HL-60 (cell line): ENCODE measurements around the gene HHAT.

ENCODE experiments used
- CTCF ChIP-seq: IDR thresholded peaks from one replicate; pipeline ENCODE4 v1.5.1; 2011; ENCODE audit warnings: low read length, control low read depth, inconsistent platforms; ENCODE audit not compliant: insufficient read depth
- POLR2AphosphoS5 ChIP-seq: IDR thresholded peaks from 2 replicates; pipeline ENCODE4 v1.6.1; 2012; ENCODE audit warnings: low read depth

- TF ChIP-seq CTCF (no peak), POLR2AphosphoS5 (no peak)
Observed at GRCh38 chr1:210434223-210434622, 105.5 kb downstream of the HHAT start.
